Activated CD8-positive, alpha-beta memory T cell treated with anti-CD3 and anti-CD28 coated beads, Interleukin-2, amount 50 U/mL, for 48 hours (primary cell): ENCODE results near the gene ABHD11.
"Not testable (repeated sequence)": the region's sequence is repeated elsewhere in the genome, so short reads cannot be mapped to it uniquely, and the experiment has no call there.

Experiments used
- DNase-seq: peaks from one replicate; pipeline ENCODE4 v3.0.0-alpha.2; 2020

The ABHD11 gene, protein sequence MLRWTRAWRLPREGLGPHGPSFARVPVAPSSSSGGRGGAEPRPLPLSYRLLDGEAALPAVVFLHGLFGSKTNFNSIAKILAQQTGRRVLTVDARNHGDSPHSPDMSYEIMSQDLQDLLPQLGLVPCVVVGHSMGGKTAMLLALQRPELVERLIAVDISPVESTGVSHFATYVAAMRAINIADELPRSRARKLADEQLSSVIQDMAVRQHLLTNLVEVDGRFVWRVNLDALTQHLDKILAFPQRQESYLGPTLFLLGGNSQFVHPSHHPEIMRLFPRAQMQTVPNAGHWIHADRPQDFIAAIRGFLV

DNA sequence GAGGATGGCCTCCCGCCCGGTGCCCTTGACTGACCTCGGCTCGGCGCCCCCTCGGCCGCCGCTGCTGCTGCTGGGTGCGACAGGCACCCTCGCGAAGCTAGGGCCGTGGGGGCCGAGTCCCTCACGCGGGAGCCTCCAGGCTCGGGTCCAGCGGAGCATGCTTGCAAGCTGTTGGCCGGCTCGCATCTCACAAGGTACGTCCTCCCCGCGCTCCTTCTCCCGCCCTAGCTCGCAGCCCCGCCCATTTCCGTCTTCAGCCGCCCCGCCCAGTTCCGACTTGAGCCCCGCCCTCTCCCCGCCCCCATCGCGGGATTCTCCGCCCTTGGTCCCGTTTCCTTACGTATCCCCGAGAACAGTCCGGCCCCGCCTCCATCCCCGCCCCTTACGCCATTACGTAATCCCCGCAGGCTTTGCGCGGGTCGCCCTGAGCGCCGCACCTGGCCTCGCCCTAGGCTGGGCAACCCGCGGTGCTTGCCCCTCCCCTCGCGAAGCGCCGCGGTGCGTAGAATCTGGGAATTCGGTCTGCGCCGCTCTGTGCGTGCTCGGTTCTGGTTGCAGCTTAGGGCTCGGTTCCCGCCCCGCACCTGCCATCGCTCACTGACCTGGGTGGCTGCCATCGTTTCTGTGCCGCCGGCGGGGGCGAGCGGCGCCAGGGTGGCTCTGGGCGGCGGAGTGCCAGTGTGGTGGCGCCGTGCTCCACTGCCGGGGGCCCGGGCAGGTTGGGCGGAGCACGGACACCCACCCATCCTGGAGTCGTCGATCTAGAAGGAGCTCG lies at the start of gene ABHD11:
Gene ABHD11 (minus strand): TSS at position 191 of the 775 bp plus-strand sequence. CDS start 32 bp downstream, at position 159.
- DNase-seq = peak; percentile 100

DNA sequence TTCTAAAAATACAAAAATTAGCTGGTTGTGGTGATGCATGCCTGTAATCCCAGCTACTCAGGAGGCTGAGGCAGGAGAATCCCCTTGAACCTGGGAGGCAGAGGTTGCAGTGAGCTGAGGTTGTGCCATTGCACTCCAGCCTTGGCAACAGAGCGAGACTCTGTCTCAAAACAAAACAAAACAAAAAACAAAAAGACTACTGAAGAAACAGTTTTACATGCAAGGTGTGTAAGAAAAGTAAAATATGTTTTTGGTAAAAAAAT lies 49.1 kb upstream of the ABHD11 start:
- not testable (repeated sequence) for DNase-seq

DNA sequence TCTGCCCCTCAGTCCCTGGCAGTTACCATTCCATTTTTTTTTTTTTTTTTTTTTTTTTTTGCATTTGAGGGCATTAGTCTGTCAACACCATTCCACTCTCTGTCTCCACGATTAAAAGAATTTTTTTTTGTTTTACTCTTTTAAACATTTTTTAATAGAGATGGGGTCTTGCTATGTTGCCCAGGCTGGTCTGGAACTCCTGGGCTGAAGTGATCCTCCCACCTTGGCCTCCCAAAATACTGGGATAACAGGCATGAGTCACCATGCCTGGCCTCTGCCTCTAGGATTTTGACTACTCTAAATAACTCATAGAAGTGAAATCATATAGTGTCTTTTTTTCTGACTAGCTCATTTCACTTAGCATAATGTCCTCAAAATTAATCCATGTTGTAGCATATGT lies 48.0 kb upstream of the ABHD11 start:
- no peak for DNase-seq

DNA sequence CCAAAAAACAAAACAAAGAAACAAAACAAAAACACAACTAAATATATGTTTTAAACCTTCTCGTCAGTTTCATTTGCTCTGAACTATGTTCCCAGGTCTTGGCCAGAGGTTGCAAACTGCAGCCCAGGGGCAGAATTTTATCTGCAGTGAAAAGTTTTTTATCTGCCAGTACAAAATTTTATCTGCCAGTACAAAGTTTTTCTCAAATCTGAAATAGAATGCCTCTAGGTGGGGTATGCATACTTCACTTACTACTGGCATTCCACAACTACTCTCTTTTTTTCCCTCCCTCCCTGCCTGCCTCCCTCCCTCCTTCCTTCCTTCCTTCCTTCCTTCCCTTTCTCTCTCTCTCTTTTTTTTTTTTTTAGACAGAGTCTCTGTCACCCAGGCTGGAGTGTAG lies 40.9 kb upstream of the ABHD11 start:
- DNase-seq = no peak

DNA sequence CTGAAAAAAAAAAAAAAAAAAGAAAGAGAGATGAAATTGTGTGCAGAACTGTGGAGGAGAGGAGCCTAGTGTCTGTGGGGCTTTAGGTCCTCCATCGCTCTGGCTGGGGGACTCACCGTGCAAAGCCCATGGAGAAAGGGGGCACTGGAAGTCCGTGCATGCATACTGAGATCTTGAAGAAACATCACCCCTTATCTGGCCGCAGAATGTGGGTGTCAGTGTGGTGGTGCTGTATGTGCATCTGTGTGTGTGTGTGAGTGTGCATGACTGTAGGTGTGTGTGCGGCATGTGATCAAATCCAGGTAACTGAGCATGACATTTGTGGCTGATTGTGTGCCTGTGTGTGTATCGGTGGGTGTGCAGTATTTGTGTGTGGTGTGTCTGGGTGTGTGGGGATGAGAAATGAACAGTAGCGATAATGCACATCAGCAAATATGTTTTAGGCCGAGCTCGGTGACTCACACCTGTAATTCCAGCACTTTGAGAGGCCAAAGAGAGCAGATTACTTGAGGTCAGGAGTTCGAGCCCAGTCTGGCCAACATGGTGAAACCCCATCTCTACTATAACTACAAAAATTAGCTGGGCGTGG lies 40.3 kb upstream of the ABHD11 start:
- DNase-seq = no peak

DNA sequence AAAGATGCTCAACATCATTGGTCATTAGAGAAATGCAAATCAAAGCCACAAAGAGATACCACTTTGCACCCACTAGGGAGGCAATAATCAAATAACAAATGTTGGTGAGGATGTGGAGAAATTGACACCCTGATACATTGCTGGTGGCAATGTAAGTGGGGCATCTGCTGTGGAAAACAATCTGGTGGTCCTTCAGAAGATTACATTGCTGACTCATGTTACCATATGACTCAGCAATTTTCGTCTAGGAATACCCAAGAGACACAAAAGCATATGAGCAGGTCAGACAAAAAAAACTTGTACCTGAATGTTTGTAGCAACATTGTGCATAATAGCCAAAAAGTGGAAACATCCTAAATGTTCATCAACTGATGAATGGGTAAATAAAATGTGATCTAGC lies 36.3 kb upstream of the ABHD11 start:
- no peak for DNase-seq

DNA sequence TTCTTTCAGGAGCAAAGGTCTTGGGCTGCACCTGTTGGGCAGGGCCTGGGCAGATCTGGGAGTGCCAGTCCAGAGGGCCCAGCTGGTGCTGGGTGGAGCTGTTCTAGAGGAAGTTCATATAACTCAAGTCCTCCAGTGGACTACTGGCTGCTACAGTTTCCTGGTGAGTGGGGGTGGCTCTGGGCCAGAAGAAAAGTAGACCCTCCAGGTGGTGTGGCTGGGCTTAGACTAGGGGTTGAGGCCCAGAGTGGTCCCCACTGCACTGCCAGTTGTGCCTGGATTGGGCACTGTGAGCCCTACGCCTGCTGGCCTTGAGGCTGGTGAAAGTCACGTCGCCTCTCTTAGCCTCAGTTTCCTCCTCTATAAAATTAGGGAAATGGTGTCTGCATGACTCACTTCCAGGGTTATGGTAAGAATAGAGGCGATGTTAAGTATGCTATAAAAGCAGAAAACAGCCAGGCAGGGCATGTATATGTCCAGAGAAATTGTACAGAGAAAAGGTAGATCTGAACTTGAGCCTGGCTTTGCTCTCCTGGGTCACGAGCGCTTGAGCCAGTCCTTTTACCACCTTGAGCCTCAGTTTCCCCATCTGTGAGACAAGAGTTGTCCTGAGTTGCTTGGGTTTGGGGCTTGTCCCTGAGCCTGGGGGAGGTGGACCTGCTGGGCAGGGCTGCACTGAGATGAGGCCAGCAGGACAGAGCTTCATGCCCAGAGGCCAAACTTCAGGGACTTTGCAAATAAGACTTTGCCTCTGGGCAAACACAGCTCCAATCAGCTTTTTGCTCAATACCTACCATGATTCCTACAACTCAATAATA lies 35.3 kb upstream of the ABHD11 start:
- no peak for DNase-seq

DNA sequence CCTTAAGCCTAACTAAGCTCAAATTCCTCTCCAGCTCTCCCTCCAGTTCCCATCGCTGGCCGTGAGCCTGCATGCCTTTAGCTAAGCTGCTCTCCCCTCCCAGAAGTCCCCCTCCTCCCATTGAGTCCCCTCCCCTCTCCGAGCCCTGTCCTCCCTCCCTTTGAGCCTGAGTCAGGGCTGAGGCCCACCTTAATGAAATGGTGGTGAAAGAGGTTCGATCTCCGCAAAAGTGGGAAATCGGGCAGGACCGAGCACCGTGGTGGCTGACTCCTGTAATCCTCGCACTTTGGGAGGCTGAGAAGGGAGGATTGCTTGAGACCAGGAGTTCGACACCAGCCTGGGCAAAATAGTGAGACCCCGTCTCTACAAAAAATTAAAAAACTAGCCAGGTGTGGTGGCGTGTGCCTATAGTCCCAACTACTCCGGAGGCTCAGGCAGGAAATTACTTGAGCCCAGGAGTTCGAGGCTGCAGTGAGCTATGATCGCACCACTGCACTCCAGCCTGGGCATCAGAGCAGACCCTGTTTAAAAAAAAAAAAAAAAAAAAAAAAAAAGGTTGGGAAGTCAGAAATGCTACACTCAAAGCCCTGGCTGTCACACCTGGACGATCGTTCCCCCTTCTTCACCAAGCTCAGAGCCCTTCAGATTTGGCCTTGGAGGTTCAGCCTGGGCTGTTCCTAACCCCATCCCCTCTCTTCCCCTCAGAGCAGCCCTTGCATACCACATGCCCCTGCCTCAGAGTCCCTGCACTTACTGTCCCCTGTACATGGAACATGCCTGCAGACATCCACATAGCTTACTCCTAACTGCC lies 32.5 kb upstream of the ABHD11 start:
- DNase-seq = no peak

DNA sequence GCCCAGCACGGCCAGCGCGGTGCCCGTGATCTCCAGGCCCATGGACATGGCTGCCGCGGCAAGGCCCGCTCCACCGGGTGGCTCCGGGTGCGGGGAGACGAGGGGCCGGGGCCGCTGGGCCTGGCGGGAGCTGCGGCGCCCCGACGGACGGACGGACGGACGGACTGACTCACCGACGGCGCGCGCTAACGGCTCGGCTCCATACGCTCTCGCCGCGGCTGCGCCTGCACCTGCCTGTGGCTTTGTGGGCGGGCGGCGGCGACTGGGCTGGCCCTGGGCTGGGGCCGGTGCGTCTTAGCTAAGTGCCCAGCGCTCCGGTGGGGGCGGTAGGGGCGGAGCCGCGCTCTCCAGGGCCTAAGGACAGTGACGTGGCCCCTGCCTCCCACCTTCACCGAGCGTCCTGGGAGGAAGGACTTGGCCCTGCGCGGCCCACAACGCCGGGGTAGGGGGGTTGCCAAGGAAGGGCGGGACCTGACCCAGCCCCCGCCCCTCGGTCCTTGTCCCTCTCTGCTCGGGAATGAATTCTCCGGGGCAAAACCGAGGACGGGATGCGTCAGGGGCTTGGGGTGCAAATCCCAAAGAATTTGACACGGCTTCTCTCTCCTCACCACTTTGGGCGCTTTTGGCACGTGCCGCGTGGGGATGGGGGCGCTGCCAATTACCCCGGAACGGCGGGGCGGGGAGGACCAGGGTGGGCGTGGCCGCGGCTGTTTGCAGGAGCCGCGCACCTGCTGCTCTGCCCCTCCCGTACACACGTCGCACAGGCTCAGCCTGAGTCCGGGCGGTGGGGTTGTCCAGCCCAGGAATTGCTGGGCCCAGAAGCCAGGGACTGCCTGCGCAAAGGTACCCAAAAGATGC lies 31.6 kb upstream of the ABHD11 start, which contains the start of gene CLDN3:
Gene CLDN3 (minus strand): TSS at position 269 of the 858 bp plus-strand sequence. CDS start 221 bp downstream, at position 48.
- peak; percentile 54 for DNase-seq

DNA sequence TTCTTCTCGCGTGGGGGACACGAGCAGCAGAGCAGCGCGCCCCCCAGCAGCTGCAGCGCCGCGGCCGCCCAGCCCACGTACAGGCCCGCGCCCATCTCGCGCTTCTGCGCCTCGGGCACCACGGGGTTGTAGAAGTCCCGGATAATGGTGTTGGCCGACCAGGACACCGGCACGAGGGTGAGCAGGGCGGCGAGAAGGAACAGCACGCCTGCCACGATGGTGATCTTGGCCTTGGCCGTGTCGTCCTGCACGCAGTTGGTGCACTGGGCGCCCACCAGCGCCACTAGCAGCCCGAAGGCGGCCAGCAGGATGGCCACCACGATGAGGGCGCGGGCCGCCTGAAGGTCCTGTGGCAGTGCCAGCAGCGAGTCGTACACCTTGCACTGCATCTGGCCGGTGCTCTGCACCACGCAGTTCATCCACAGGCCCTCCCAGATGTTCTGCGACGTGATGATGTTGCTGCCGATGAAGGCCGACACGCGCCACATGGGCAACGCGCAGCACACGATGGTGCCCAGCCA lies 30.9 kb upstream of the ABHD11 start:
- no peak for DNase-seq

DNA sequence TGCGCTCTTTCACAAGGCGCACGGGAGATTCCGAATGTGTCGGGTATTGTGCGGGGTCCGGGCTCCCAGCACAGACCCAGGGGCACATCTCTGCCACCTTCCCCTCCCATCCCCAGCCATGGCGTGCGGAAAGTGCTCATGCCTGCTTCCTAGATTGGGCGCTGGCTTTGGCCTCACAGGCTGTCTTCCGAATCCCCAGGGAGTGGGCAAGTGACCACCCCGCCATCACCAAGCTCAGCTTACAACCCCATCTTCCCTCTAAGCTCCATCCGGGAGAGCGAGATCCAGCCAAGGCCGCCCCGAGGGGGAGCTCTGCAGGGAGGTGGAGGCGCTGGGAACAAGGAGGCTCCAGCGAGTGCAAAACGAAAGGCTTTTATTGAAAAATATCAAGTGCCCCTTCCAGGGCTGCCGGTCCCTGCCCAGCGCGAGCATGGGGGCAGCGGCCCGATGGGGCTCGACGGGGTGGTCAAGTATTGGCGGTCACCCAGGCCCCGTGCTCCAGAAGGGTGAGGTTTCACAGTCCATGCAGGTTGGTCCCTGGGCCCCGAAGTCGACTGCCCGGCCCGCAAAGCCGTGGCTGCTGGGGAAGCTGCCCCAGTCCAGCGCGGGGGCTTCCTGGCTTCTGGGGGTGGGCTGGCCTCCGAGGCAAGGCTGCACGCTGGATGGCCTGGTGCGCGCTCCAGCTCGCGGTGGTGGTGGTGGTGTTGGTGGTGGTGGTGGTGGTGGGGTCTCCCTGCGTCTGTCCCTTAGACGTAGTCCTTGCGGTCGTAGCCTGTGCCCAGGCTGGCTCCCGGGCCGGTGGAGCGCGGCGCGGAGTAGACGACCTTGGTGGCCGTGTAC lies 30.3 kb upstream of the ABHD11 start:
- no peak for DNase-seq

DNA sequence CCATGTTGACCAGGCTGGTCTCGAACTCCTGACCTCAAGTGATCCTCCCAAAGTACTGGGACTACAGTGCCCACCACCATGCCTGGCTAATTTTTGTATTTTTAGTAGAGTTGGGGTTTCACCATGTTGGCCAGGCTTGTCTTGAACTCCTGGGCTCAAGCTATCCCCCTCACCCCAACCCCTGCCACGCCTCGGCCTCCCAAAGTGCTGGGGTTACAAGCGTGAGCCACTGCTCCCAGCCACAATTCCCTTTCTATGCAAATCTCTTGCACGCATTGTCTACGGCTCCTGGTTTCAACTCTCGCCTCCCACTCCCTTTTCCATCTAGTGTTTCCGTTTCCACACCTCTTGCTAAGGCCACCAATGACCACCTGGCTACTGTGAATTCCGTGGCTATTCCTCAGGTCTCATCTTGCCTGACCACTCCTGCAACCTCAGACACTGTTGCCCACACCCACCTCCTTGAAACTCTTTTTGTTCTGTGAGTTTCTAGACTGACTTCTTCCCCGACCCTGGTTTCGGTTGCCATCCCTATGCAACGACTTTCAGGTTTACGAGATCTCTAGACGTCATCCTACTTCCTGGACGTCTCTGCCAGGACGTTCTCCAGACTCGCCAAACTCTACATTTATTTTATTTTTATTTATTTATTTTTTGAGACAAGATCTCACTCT lies 28.1 kb upstream of the ABHD11 start:
- no peak for DNase-seq

DNA sequence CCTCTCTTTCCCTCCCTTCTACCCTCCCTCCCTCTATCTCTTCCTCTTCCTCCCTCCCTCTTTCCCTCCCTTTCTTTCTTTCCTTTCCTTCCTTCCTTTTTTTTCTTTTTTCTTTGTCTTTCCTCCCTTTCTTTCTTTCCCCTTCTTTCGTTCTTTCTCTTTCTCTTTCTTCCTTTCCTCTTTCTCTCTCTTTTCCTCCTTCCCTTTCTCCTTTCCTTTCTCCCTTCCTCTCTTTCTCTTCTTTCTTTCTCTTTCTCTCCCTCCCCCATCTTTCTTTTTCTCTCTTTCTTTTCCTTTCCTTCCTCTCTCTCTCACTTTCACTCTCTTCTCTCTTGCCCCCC lies 24.0 kb upstream of the ABHD11 start:
- DNase-seq = no peak

DNA sequence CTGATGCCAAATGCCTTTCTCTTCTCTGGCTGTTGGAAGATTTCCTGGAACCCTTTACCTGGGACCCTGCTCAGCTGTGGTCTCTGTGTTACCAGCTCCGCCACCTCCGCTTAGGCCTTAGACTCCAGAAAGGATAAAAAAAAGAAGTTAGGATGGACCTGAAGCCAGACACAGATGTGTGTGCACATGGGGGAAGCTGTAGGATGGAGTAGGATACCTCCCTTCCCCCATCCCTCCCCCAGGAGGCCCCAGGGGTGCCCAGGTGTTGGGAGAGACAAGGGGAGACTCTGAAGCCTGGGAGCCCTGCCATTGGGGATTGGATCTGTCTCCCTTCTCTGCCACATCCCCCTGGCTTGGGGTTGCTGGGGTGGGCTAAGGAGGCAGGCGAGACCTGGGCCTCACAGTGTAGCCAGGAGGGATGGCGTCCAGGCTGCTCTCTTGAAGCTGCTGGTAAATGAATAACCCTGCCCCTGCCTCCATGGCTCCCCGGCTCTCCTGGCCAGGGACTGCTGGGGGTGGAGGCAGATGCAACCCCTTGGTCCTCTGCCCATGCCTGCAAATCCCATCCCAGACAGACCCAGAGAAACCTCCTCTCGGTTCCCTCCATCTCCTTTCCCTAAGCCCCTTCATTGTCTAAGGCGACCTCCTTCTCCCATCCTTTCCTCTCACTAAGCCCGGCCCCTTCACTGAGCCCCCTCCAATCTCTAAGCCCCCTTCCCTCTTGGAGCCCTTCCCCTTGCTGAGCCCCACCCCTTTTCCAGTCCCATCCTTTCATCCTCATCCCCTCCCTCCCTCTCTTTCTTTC lies 23.5 kb upstream of the ABHD11 start:
- DNase-seq = no peak

DNA sequence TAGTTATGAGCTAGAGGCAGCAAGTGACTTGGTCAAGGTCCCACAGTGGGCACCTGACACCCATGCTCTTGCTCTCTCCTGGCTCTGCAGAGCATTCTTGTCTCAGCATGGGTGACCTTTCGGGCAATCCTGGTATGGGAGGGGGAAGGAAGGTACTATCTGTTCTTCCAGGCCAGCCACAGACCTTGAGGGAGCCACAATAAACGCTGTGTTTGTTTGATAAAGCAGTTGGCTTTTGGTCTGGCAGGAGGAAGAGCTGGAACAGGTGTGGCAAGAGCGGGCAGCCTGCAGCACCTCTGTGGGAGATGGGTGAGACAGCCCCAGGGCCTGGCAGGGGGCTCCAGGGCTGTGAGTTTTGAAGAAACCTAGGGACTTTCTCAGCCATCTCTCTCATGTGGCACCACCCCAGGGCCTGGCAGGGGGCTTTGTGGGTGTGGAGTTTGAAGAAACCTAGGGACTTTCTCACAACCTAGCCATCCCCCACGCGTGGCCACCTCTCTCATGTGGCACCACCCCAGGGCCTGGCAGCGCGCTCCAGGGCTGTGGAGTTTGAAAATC lies 20.1 kb upstream of the ABHD11 start:
- no peak for DNase-seq

DNA sequence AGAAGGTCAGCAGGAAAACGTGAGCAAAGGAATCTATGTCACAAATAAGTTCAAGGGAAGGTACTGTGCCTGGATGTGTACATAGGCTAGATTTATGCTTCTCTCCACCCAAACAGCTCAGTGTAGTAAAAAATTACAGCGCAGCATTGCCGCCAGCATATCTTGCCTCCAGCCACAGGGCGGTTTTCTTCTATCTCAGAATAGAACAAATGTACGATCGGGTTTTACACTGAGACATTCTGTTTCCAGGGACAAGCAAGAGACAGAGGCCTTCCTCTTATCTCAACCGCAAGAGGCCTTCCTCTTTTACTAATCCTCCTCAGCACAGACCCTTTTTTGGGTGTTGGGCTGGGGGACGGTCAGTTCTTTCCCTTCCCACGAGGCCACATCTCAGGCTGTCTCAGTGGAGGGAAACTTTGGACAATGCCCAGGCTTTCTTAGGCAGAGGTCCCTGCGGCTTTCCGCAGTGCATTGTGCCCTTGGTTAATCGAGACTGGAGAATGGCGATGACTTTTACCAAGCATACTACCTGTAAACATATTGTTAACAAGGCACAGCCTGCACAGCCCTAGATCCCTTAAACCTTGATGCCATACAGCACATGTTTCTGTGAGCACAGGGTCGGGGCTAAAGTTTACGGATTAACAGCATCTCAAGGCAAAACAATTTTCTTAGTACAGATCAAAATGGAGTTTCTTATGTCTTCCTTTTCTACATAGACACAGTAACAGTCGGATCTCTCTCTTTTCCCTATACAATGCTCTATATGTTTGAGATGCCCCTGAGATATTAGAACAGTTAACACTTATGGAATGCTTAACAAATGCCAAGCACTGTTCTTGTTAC lies 11.6 kb upstream of the ABHD11 start:
- DNase-seq = no peak

DNA sequence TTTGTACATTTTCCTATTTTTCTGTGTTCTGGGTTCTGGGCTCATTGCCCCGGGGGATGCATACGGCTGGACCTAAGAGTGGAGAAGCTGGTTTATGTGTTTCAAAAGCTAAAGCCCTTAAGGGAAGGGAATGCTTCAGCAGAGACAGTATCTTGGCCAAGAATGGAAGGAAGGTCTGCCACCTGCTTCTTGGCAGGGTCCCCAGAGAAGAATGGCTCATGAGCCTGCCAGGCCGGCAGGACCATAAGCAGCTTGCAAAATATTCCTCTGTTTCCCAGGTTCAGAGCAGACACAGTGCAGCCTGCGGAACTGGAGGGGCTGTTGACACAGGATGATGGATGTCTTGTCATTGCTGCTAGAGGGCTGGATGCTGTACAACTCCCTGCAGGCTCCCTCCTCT lies 7.8 kb upstream of the ABHD11 start:
- DNase-seq = no peak
